ENCODE data around the gene EDIL3. TPM values are rescaled to one million over a fixed set of nuclear protein-coding genes. Genes with fewer than 3 reads are reported as not detected.

EDIL3 gene
- total and polyA plus RNA-seq, 2 of the 13 experiments (the other 11 are each of a cell fraction or from before 2014, with no cell fraction given) = 0.01 TPM; not detected in 1

- in situ Hi-C loops (cut with HindIII; ENCODE audit: extremely low pct_ligation_motif_present, low pct_unique_long_range_greater_than_20kb) = no loop called here
- Histone ChIP-seq H3K27me3 (ENCODE audit: control insufficient read depth in 1 of 2, insufficient read depth in 2 of 2, low read length in 2 of 2) (no peaks in the 10 kb centered on the region), H4K20me1 (ENCODE audit: insufficient read depth, low read length) (no peaks in the 10 kb centered on the region), H2AFZ (ENCODE audit: low read length) (no peak overlapping the region), H3K4me2 (ENCODE audit: low read depth, low read length) (no peak overlapping the region), H3K9me3 (ENCODE audit: low read length) (no peaks in the 10 kb centered on the region), H3K79me2 (ENCODE audit: insufficient read depth, low read length) (no peaks in the 10 kb centered on the region), H3K27ac (ENCODE audit: extremely low read length, insufficient read depth, low read length) (no peak overlapping the region), H3K4me3 (replicated peaks in 1 of 3; ENCODE audit: insufficient read depth in 1 of 3, low read depth in 2 of 3, low read length in 3 of 3) (no peak overlapping the region), H3K4me1 (ENCODE audit: insufficient read depth, low read length) (no peaks in the 10 kb centered on the region), H3K9ac (ENCODE audit: insufficient read depth, low read depth, low read length) (no peak overlapping the region), H3K36me3 (replicated peaks in 1 of 2; ENCODE audit: control insufficient read depth in 1 of 2, insufficient read depth in 2 of 2, low read length in 2 of 2) (no peaks in the 10 kb centered on the region)
- ATAC-seq (no peak), DNase-seq (ENCODE audit: low spot score) (no peak), FAIRE-seq (no peak)
- WGBS (ENCODE audit: low lambda C conversion rate) = 1% methylated on average over 6 of the region's 6 CpGs
- CTCF ChIA-PET (ENCODE audit: low intra/inter-chr PET ratio, low total read pairs) = no interaction called here
- TF ChIP-seq ZNF382 (CRISPR knock-in tag; IDR thresholded peaks at IDR 0.05; ENCODE audit: borderline replicate concordance) (no peak), ZNF496 (CRISPR knock-in tag; IDR thresholded peaks at IDR 0.05; ENCODE audit: insufficient replicate concordance) (no peak), ARID5B (CRISPR knock-in tag; IDR thresholded peaks at IDR 0.05) (no peak)
- POLR2A ChIA-PET = no interaction called here
- intact Hi-C loops (cut with micrococcal nuclease; ENCODE audit: unreplicated experiment) = no loop called here
- BruUV-seq (replicated peaks) = no TSS peak
These were observed 271.2 kb downstream of the EDIL3 start for GRCh38 chr5:84113246-84114105.

Measured in HepG2 (cell line).